Heart left ventricle (tissue), 13 donors: ENCODE data around the gene ASIC3.

Source experiments
- POLR2A ChIP-seq, 2 donors: fragments of 450-650 bp; IDR thresholded peaks; one replicate each; pipeline ENCODE4 v1.6.1; 2017; ENCODE audit warnings: antibody characterized with exemption in 2 of 2, mild to moderate bottlenecking in 2 of 2, moderate library complexity in 2 of 2
- TF ChIP-seq, protein P1 (sequence below), 12 donors: fragments of 200-600 bp; sonication (generic) in 4 of 12; IDR thresholded peaks; one replicate each; pipeline versions ENCODE4 v1.5.0 to v1.8.0; 2018 to 2022; ENCODE audit warnings: antibody characterized with exemption in 12 of 12, mild to moderate bottlenecking in 5 of 12
- donor health status: ischemic (EF 13 %, LVEDD 7.1; RV severe dilation, severe dysfunction).
- donor health status: DM: no; HTN: yes; CAD: no.
- donor health status: DM: no; HTN: no; CAD: no.
- donor health status: ischemic (EF 25% LVEDD 6.9; RV normal size, moderate dysfunction).
- donor health status: ischemic (EF 25% LVEDD 5.7; RV mildly dilated, moderate dysfunction).
- donor health status: ischemic (EF 35%, LVEDD 5.7; RV mildly dilated, moderate dysfunction).
- donor health status: nonischemic (EF 11% LVEDD 7.7; RV severe dilation, severe dysfunction).
- donor health status: DM: yes; HTN: yes; CAD: no.
- donor health status: PGD.
- donor health status: ischemic (EF 29% LVEDD 5.4; RV normal size, mild dysfunction).
- donor health status: nonischemic (EF 23%, LVEDD 6.1; RV moderate dilation, normal function).

DNA sequence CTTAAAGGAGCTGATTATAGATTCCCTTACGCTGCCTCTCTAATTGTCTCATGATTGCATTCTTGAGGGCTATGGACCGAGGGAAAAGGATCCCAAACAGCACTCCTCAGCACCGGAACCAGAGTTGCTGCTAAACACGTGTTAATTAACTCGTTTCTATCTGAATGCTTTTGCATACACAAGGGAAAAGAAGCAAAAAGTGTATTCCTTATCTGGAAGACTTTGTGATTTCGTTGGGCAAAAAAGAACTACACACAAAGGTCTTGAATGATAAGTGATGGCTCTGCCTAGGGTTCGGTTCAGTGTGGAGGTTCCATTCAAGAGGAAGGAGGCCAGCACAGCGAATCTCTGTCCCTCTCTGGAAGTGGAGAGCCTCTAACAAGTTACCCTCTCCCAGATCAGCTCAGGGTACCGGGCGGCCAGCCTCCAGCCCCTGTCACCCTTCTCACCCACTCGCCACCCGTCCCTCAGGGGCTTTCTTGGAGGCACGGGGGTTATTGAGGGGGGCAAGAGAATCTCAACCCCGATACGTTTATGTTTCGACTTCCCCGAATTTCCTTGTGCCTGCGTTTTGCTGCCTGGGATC, 10.5 kb downstream of the ASIC3 start:
- no peak for TF ChIP-seq POLR2A (IDR thresholded peaks at IDR 0.05)
- TF ChIP-seq, protein P1, sequence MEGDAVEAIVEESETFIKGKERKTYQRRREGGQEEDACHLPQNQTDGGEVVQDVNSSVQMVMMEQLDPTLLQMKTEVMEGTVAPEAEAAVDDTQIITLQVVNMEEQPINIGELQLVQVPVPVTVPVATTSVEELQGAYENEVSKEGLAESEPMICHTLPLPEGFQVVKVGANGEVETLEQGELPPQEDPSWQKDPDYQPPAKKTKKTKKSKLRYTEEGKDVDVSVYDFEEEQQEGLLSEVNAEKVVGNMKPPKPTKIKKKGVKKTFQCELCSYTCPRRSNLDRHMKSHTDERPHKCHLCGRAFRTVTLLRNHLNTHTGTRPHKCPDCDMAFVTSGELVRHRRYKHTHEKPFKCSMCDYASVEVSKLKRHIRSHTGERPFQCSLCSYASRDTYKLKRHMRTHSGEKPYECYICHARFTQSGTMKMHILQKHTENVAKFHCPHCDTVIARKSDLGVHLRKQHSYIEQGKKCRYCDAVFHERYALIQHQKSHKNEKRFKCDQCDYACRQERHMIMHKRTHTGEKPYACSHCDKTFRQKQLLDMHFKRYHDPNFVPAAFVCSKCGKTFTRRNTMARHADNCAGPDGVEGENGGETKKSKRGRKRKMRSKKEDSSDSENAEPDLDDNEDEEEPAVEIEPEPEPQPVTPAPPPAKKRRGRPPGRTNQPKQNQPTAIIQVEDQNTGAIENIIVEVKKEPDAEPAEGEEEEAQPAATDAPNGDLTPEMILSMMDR (IDR thresholded peaks at IDR 0.05) = no peak
